Measurements from ENCODE around the gene ADGRF1.
"Not testable (repeated sequence)": the region's sequence is repeated elsewhere in the genome, so short reads cannot be mapped to it uniquely, and the experiment has no call there.

The ADGRF1 gene

DNA sequence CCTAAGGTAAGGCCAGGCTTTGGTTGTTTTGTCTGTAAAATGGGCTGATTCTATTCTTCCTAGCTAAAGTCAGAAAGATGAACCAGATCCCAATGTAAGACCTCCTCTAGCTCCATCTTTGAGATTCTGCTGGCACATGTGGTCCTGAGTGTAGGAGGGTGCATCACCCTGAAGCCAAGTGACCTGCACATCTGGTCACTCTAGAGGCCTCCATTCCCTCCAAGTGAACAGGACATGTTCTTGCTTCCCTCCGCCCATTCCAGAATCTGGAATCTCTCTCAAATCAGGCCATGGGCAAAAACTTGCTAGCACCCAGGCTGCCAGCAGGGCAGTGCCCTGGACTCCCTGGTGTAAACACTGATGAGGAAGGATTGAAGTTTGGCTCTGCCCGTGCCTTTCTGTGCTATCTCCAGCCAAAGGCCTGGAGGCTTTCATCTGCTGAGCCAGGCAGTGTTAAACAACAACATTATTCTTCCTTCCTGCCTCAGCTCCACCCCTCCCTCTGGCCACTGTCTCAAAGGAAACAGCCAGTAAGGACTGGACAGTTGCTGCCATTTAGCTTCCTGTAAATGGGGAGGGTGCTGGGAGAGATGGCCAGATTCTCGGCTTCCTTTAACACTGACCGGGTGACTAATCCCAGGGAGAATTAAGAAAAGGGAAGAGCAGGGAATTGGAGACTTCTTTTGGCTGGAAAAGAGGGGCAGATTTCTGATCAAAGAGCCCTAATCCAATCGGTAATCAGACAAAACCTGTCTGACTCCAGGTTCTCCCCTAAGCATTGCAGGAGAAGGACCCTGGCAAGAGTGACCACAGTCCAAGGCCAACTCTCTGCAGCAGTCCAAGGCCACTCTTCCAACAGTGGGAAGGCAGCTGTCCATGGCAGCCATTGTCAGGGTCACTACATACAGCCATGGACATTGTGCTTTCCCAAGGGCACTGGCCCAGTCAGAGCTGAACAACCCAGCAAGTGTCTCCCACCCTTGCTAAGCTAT lies 19.5 kb upstream of the ADGRF1 start:
- DNase-seq (ENCODE audit: low read depth) = no peak

DNA sequence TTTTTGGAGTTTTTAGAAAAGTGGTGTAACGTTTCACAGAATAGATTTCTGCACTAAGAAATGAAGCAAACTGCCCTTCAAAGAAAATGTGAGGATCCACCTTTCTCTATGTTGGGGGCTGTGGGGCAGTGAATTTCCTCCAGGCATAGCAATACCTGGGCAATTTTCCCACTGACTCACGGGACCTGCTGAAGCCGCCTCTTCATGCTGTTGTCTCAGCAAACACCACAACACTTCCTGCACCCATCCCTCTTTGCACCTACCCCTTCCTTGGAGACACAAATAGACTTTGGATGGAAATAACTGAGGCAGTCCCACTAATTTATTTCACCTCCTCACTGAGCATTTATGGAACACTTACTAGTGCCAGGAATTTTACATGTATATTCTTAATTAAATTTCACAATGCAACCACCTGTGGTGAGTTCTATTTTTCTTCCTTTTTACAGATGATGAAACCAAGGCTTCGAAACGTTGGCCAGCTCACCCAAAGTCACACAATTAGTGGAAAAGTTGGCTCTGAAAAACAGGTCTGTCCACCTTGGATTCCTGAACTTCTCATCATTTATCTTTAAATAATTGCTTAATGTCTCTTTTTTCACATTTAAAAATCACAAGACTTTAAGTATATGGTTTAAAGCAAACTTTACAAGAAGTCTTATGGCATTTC lies 17.2 kb upstream of the ADGRF1 start:
- no peak for DNase-seq (ENCODE audit: low read depth)

DNA sequence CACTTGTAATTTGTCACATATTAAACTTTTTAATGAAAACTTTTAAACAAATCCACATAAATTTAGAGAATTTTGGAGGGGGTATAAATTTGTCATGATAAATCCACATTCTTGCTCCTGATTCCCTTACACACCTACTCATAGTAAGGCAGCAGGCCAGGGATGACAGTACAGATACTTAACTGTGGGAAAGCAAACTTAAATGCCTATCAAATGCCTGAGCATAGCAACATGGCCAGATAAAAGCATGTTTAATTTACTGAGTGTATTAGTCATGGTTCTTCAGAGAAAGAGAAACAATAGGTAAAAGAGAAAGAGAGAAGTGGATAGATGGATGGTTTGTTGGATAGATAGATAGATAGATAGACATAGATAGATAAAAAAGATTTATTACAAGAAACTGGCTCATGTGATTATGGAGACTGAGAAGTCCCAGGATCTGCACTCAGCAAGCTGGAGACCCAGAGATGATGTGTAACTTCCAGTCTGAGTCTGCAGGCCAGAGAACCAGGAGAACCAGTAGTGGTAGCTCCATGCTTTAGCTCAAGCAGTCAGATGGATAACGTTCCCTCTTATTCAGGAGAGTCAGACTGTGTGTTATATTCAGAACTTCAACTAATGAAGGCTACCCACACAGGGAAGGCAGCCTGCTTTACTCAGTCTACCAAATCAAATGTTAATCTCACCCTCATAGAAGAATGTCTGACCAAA lies 15.9 kb upstream of the ADGRF1 start:
- DNase-seq (ENCODE audit: low read depth) = no peak

DNA sequence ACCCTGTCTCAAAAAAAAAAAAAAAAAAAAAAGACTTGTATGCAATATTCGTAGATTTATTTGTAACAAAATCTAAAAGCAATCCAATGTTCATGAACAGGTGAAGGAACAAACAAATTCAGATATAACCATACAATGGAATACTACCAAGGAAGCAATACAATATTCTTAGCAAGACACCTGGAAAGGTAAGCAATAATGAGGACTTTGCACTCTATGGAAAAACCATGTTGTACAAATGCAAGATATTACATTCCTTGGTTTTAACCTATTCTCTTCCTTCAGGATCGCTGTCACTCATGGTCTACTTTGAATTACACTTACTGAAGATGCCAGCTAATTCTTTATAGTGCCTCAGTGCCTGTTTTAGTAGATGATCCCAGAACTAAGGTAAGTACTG lies 14.7 kb upstream of the ADGRF1 start:
- DNase-seq (ENCODE audit: low read depth) = no peak

DNA sequence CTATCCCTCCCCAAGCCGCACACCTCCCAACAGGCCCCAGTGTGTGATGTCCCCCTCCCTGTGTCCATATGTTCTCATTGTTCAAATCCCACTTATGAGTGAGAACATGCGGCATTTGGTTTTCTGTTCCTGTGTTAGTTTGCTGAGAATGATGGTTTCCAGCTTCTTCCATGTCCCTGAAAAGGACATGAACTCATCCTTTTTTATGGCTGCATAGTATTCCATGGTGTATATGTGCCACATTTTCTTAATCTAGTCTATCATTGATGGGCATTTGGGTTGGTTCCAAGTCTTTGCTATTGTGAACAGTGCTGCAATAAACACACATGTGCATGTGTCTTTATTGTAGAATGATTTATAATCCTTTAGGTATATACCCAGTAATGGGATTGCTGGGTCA lies 12.2 kb upstream of the ADGRF1 start:
- DNase-seq (ENCODE audit: low read depth) = not testable (repeated sequence)

DNA sequence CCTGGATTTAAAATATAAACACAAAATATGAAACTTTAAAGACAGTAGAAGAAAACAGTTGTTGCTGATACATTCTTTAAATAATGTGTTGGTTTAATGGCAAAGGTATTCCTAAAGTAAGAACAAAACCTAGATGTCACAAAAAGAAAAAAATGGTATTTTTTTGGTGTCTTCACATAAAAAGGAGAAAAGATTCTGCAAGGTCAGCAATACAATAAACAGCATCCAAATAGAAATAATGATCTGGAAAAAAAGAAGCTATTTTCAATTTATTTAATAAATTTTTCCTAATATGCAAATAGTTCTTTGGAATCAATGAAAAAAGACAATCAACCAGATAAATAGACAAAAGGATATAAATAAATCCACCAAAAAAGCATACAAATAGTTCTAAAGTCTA lies 6.5 kb upstream of the ADGRF1 start:
- DNase-seq (ENCODE audit: low read depth) = no peak

DNA sequence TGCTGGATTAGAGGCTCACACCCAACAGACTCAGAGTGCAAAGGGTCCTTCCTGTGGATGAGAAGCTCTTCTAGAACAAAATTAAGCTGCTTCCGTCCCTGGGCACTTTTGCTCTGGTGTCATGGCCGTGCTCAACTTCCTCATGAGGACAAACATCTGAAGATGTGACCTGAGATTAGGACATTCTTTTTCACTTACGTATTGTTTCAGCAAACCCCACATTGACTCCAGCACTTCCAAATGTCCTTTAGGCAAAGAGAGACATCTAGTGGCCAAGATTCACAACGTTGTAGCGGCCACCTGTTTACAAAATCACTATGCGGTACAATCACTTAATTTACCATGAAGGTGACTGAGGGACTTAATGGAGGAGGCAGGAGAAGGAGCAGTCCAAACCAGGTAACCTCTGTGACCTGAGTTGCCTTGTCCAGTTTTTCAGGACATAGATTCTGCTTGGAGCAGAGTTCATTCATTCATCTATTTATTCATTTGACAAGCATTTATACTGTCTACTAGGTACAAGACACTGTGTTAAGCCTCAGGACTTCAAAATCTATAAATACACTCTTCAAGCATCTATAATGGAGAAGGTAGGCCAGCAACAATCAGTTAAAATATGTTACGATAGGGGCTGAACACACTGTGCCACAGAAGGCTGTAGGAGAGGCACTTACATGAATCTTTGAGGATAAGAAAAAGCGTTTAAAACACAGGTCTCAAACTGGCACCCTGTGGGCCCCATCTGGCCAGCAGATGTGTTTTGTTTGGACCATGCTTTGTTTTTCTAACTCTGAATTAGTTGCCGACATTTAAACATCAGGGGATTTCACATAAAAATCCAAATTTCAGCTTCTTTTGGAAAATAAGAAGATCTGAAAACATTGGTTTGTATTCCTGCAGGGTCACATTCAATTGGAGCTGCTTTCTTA lies 5.6 kb upstream of the ADGRF1 start:
- DNase-seq (ENCODE audit: low read depth) = no peak

DNA sequence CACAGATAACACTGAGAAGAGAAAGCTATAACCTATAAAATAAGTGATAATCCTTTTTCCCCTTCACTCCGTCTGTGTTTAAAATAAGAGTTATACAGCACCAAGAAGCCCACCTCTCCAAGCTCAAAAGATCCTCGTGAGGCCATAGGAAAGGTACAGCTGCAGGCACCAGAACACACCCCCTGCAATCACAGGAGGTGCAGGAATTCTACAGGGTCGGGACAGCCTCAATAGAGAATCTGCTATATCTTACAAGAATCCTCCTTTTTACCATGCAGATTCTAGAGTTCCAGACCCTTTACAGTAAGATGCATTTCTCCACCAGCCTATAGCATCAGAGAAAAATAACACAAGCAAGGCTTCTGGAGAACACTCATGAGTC lies 5.0 kb upstream of the ADGRF1 start:
- no peak for DNase-seq (ENCODE audit: low read depth)

DNA sequence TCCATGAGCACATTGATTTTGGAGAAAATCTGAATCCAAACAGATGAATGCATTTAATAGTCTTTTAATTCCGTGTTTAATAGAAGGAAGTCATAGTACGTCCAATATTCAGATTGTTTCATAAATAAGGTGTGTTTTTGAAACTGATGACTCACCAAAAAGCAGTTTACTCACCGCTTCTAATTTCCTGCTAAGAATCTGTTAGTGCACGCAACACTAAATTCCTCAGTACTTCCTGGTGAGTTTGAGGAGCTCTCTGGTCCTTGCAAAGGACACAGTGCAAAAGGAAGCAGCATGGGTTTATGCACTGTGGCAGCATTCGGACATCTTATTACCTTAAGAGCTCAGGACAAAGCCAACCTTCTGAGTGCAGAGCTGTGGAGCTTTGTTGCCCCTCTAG lies 2.3 kb upstream of the ADGRF1 start:
- no peak for DNase-seq (ENCODE audit: low read depth)

DNA sequence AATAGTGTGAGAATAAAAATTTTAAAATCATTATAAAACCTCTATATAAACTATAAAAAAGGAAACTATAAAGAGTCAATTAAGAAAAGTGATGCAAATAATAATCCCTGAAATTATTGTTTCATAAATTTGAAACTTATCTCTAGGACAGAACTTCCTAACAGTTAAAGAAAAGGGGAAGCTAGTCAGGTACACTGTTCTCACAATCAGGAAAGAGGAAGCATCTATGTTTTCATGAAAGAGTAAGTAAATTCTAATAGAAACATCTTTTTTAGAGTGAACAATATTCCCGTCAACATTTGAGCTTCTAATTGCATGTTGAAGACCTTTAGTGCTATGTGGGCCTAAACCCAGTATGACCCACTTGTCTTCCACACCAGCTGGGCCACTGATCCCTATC lies 1.2 kb upstream of the ADGRF1 start:
- no peak for DNase-seq (ENCODE audit: low read depth)

DNA sequence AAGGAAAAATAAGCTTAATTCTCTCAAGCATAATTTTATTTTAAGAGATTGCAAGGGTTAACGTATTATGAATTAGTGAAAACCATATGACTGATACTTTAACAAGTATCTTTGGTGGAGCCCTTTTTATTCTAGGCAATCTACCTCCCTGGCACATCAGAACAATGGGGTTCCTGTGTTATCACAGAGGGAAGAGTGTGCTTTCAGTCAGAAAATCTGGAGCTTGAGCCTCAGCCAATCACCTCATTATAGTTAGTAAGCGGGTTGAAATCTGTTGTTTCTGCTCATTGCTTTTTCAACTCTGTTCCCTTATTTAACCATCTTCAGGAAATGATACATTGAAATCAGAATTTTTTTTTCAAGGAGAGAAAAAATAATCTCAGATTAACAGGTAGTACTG lies 391 bp downstream of the ADGRF1 start:
- no peak for DNase-seq (ENCODE audit: low read depth)

DNA sequence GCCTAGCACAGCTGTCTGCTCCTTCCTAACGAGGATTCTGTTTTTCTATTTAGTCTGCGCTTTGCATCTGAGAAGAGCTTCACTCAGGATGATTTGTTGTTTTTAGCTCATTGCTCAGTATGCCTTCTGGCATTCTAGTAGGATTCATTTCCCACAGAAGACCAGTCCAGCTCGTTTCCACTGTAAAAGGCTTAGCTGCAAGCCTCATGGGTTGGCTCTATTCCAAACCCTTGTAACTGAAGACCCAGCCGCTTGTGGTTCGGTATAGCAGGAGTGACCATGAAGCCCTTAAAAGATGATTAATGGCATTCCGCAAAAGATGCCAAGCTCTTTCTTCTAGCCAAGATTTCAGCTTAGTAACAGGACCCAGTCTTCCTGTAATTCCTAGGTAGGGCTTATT lies 7.2 kb downstream of the ADGRF1 start:
- DNase-seq (ENCODE audit: low read depth) = no peak

DNA sequence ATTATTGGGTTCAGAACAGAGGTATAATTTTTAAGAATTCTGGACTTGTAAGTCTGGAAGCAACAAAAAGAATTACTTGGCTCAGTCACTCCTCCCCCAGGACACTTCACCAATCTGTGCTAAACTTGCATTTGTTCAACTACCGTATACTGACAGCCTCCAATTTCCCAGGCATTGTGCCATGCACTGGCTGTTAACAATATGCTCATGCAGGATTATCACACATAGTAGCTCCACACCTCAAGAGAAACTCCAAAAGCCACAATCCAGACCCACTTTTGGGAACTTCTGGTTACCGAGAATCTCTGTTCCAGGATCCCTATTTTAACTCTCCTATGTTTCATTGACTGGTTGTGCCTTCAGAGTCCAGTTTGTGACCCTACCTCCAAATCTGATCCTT lies 7.7 kb downstream of the ADGRF1 start:
- no peak for DNase-seq (ENCODE audit: low read depth)

DNA sequence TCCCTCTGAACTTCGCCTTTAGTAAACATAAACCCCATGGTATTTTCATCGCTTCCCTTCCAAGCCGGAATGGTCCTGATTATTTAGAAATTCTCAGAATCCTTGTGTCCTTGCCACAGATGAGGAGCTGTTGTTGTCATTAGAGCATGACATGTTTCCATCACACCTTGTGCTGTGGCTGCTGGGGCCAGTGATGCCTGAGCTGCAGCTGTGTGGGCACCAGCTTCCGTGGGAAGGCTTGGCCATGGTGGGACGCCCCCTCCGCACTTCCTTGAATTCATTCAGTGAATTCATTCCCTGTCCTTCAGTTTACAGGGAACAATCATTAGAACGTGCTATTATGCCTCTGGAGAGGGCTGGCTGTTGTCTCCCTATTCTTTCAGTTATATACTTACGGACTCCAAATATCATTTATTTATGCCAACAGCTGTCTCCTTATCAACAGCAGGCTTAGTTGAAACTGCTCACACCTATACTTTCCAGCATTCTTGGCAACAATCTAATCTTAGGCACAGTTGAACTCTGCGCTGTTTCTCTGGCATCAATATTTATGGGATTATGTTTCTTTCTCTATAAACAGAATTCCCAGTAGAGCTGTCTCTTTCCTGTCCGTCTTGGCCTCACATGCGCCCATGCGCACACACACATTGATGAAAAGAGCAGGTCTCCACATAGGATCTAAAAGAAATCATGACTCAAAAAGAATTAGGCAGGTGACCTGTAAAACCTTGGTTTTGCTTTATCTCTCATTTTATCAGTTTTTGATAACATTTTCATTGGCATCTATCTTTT lies 9.0 kb downstream of the ADGRF1 start:
- no peak for DNase-seq (ENCODE audit: low read depth)

DNA sequence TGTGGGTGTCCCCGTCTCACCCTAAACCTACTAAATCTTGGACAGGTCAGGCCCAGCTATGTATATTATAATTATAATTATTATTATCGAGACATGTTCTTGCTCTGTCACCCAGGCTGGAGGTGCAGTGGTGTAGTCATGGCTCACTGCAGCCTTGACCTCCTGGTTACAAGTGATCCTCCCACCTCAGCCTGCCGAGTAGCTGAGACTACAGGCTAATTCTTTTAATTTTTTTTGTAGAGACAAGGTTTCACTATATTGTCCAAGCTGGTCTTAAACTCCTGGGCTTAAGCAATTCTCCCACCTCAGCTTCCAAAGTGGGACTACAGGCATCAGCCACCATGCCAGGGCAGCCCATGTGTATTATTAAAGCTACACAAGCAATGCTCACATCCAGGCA lies 10.5 kb downstream of the ADGRF1 start:
- no peak for DNase-seq (ENCODE audit: low read depth)

DNA sequence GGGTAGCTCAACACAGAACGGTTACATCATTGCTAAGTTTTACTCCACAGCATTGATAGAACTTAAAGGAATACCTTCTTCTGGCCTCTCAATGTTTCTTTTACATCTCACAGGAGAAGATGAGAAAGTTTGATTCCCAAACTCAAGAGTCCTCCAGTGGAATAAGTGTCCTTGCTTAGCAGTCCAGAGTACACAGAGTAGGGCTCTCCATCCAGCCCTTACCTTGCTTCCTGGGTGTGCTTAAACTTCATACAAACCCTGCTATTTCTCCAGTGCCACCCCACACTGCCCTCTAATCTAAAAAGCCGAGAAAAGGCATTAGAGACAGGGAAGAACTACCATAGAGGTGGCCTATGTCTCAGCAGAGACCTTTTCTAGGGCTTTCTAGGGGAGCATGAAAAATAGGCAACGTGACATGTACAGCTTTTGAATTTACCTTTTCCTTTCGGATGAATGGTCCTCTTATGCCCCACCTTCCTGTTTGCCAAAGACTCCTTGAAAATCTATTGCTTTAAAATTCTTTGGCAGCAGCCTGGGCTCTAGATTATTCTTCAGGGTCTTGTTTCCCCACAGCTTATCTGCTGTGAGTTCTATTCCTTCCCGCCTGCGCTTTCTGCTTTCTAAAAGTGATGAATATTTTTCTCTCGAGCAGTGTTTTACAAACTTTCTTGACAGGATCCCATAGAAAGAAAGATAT lies 12.1 kb downstream of the ADGRF1 start:
- DNase-seq (ENCODE audit: low read depth) = no peak

DNA sequence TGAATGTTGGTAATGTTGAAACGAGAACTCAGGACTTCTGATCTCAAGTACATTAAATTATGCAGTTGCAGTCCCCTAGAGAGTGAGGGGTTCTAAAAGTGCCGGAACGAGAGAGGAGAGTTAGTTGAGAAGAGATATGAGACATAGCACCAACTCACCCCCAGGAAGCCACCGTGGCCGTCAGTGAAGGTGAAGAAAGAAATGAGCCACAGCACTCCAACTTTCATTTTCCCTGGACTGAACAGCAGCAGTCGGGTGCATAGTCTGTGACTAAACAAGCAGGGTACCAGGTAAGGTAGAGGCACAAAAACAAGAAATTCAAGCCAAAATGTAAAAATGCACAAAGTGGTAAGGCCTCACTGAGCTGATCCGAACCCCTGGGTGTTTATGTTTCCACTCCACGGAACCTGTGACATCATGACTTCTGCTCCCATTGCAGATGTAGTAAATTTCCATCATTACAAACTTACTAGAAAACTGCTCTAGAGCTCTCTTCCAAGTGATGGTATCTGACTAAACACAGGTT lies 13.2 kb downstream of the ADGRF1 start:
- no peak for DNase-seq (ENCODE audit: low read depth)

DNA sequence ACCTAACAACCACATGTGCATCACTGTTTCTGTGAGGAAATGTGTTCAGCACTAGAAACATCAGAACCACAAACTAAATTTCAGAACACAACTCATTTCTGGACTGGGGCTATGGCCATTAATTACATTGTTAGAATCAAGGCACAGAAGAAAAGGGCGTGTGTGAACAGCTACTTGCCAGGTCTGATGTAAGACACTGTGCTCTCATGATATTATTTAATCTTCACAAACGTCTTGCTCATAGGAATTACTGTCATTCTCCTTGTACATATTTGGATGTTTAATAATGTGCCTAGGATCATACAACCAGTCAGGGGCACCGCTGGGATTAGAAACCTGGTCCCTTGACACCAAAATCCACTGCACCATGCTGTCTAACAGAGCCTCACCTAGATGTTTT lies 14.8 kb downstream of the ADGRF1 start:
- no peak for DNase-seq (ENCODE audit: low read depth)

DNA sequence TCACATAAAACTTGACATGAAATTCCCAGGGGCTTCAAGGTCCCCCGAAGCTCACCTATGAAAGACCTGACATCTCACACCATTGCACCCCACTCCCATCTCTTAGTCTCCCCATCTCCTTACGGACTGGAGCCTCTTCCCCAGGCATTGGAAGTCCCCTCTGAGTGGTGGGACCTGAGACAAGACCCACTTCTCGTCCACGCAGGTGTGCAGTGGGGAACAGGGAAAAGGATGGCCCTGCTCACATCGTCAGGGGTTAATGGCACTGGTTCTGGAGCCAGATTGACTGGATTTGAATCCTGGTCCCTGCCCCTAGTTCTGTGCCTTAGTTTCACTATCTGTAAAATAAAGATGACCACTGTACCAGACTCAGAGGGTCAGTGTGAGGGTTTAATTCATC lies 15.5 kb downstream of the ADGRF1 start:
- no peak for DNase-seq (ENCODE audit: low read depth)

DNA sequence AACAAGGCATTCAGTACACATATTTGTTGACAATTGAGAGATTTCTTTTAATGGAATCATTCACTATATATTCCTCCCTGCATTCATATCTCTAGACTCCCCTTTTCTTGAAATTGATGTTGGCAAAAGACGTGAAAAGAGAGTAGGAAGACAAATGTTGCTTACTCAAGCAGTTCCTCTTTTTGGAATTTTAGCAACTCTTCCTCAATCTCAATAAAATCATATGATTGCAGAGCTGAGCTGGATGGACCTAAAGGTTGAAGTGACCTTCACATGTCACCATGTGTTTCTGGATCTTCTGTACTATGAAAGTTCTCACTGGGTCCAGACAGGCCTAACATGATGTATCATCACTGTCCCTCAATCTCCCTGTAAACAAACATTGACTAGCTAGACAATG lies 18.6 kb downstream of the ADGRF1 start:
- no peak for DNase-seq (ENCODE audit: low read depth)
